HepG2 (cell line): ENCODE data around the gene EMILIN3. TPM values are rescaled to one million over a fixed set of nuclear protein-coding genes. Genes with fewer than 3 reads are reported as not detected.

Experiments
- ARID5B ChIP-seq: IDR thresholded peaks from 2 replicates; pipeline ENCODE4 v1.4.0; 2020; ENCODE audit warnings: mild to moderate bottlenecking, missing genetic modification reagents
- ATF7-NPFF ChIP-seq: sonication (generic); formaldehyde crosslinking; IDR thresholded peaks from 2 replicates; pipeline ENCODE4 v1.8.1; 2023; ENCODE audit warnings: mild to moderate bottlenecking, low read depth, missing genetic modification reagents, moderate library complexity
- ELF3 ChIP-seq: IDR thresholded peaks from 2 replicates; pipeline ENCODE4 v1.6.1; 2016; ENCODE audit warnings: missing genetic modification reagents, missing compliant biosample characterization
- ETV5 ChIP-seq: IDR thresholded peaks from 2 replicates; pipeline ENCODE4 v1.6.1; 2018; ENCODE audit warnings: missing biosample characterization, missing genetic modification reagents, inconsistent platforms, borderline replicate concordance
- HIC2 ChIP-seq: sonication (generic); formaldehyde crosslinking; IDR thresholded peaks from 2 replicates; pipeline ENCODE4 v1.9.0; 2022; ENCODE audit warnings: low read depth, missing genetic modification reagents
- HNF1A ChIP-seq, 2 experiments: sonication (generic) in 1 of 2; formaldehyde crosslinking in 1 of 2; IDR thresholded peaks; 2 replicates each; pipeline versions ENCODE4 v1.4.0 to v1.6.1; 2016 to 2020; ENCODE audit warnings: borderline replicate concordance in 1 of 2, low read depth in 1 of 2, mild to moderate bottlenecking in 1 of 2, missing genetic modification reagents in 1 of 2
- HNF4G ChIP-seq, 2 experiments: sonication (generic) in 1 of 2; formaldehyde crosslinking in 1 of 2; IDR thresholded peaks; 2 replicates each; pipeline versions ENCODE4 v1.4.0 to v1.6.1; 2011 to 2020; ENCODE audit warnings: borderline replicate concordance in 2 of 2, low read depth in 2 of 2, mild to moderate bottlenecking in 2 of 2, low read length in 1 of 2, missing genetic modification reagents in 1 of 2, moderate library complexity in 1 of 2
- NFE2L1 ChIP-seq: sonication (generic); formaldehyde crosslinking; IDR thresholded peaks from 2 replicates; pipeline ENCODE4 v1.4.0; 2020; ENCODE audit warnings: missing genetic modification reagents, mild to moderate bottlenecking, borderline replicate concordance
- NFRKB ChIP-seq: fragments of 450-650 bp; IDR thresholded peaks from 2 replicates; pipeline ENCODE4 v1.6.1; 2017
- SIX1 ChIP-seq: sonication (generic); formaldehyde crosslinking; IDR thresholded peaks from 2 replicates; pipeline ENCODE4 v1.4.0; 2020; ENCODE audit warnings: missing genetic modification reagents, borderline replicate concordance
- SMARCC2 ChIP-seq: fragments of 450-650 bp; IDR thresholded peaks from 2 replicates; pipeline ENCODE4 v1.6.1; 2017; ENCODE audit warnings: antibody characterized with exemption, mild to moderate bottlenecking
- YEATS2 ChIP-seq: sonication (generic); formaldehyde crosslinking; IDR thresholded peaks from 2 replicates; pipeline ENCODE4 v1.4.0; 2020; ENCODE audit warnings: missing genetic modification reagents, borderline replicate concordance
- ZNF546 ChIP-seq: sonication (generic); formaldehyde crosslinking; conservative IDR thresholded peaks from 2 replicates; pipeline ENCODE4 v1.8.1; 2023; ENCODE audit warnings: mild to moderate bottlenecking, missing genetic modification reagents
- ZNF75D ChIP-seq: sonication (generic); formaldehyde crosslinking; IDR thresholded peaks from 2 replicates; pipeline ENCODE4 v1.8.1; 2023; ENCODE audit warnings: missing genetic modification reagents, mild to moderate bottlenecking, borderline replicate concordance
- ZNF761 ChIP-seq: sonication (generic); formaldehyde crosslinking; conservative IDR thresholded peaks from 2 replicates; pipeline ENCODE4 v1.4.0; 2020; ENCODE audit warnings: mild to moderate bottlenecking, missing genetic modification reagents
- polyA plus RNA-seq, 8 experiments: library from polyadenylated mRNA; depleted of rRNA in 3 of 8; stranded (reverse) in 7 of 8; unstranded in 1 of 8; fragments of >200 nt; fragmentation: Illumina TruSeq in 4 of 8; extraction: Trizol in 4 of 8; gene quantifications; 2 replicates each; pipeline versions ENCODE4 v1.2.1 to v1.2.3, GENCODE V29; 2011 to 2016; ENCODE audit warnings: low read depth in 4 of 8, missing spikeins in 1 of 8, mixed read lengths in 1 of 8; ENCODE audit not compliant: insufficient read depth in 1 of 8
- total RNA-seq, 5 experiments: library from RNA; depleted of rRNA; stranded (reverse); fragments of >200 nt; fragmentation: Illumina TruSeq; extraction: Trizol; gene quantifications; 2 replicates each; pipeline ENCODE4 v1.2.3, GENCODE V29; 2016; ENCODE audit warnings: low read depth in 1 of 5

Gene EMILIN3
- total and polyA plus RNA-seq, 2 of the 13 experiments (the other 11 are each of a cell fraction or from before 2014, with no cell fraction given), result 0.25 to 0.29 TPM

GRCh38 chr20:41317546-41318270 is 48.9 kb downstream of the EMILIN3 start, which contains the start of gene ZHX3 (continued):
- TF ChIP-seq YEATS2 (CRISPR knock-in tag) (peak; percentile 68; the same call in 1 of the 2 replicates), SMARCC2 (no peak), ZNF546 (CRISPR knock-in tag) (no peak; the same call in 1 of the 2 replicates), ARID5B (CRISPR knock-in tag) (peak; percentile 80), HIC2 (CRISPR knock-in tag) (no peak), ETV5 (CRISPR knock-in tag) (peak; percentile 60; the same call in 1 of the 2 replicates), HNF1A (IDR thresholded peaks at IDR 0.05; ENCODE audit: low read depth) (0 out of 2 replicates have a peak, but pooled peaks have one; percentile 6), HNF1A (CRISPR knock-in tag; IDR thresholded peaks at IDR 0.05; ENCODE audit: borderline replicate concordance) (peak; percentile 55; the same call in 1 of the 2 replicates), ELF3 (0 out of 2 replicates have a peak, but pooled peaks have one; percentile 48), ZNF75D (no peak), SIX1 (CRISPR knock-in tag) (no peak), ZNF761 (CRISPR knock-in tag) (no peak), HNF4G (IDR thresholded peaks at IDR 0.05; ENCODE audit: borderline replicate concordance, low read depth, low read length) (peak; percentile 92), HNF4G (CRISPR knock-in tag; IDR thresholded peaks at IDR 0.05; ENCODE audit: borderline replicate concordance, low read depth) (peak; percentile 92), ATF7-NPFF (peak; percentile 48; the same call in 1 of the 2 replicates), NFRKB (no peak), NFE2L1 (CRISPR knock-in tag) (no peak)
